Endothelial cell (in vitro differentiated cells): ENCODE measurements around the gene ANXA11. TPM values are rescaled to one million over a fixed set of nuclear protein-coding genes. Genes with fewer than 3 reads are reported as not detected.
"Not testable (repeated sequence)": the region's sequence is repeated elsewhere in the genome, so short reads cannot be mapped to it uniquely, and the experiment has no call there.

Experiments used
- DNase-seq: peaks from one replicate; pipeline ENCODE4 v3.0.0; 2021; ENCODE audit warnings: low spot score
- H3K27ac Mint-ChIP-seq: one replicate; pipeline ENCODE4 v1.8.0; 2021; ENCODE audit warnings: mixed read lengths, inconsistent platforms; ENCODE audit not compliant: unreplicated experiment
- H3K27me3 Mint-ChIP-seq: one replicate; pipeline ENCODE4 v1.8.0; 2021; ENCODE audit warnings: mild to moderate bottlenecking, moderate library complexity, mixed read lengths, inconsistent platforms; ENCODE audit not compliant: unreplicated experiment
- H3K36me3 Mint-ChIP-seq: one replicate; pipeline ENCODE4 v1.8.0; 2021; ENCODE audit warnings: mild to moderate bottlenecking, low read depth, mixed read lengths, inconsistent platforms; ENCODE audit not compliant: unreplicated experiment
- H3K4me1 Mint-ChIP-seq: one replicate; pipeline ENCODE4 v1.8.0; 2021; ENCODE audit warnings: mild to moderate bottlenecking, mixed read lengths, inconsistent platforms; ENCODE audit not compliant: unreplicated experiment
- H3K4me3 Mint-ChIP-seq: one replicate; pipeline ENCODE4 v1.8.0; 2021; ENCODE audit warnings: mild to moderate bottlenecking, mixed read lengths, inconsistent platforms; ENCODE audit not compliant: unreplicated experiment
- H3K9me3 Mint-ChIP-seq: one replicate; pipeline ENCODE4 v1.8.0; 2021; ENCODE audit warnings: mixed read lengths, inconsistent platforms; ENCODE audit not compliant: unreplicated experiment
- total RNA-seq: library from RNA; stranded (reverse); fragmentation: NEBNext Ultra II Directional; extraction: Animal tissue kit (Norgen Biotek cat#: 25700); gene quantifications from one replicate; pipeline ENCODE4 v1.2.1, GENCODE V29; 2021; ENCODE audit not compliant: unreplicated experiment
- TF ChIP-seq, protein P1 (sequence below): fragments of 200-600 bp; sonication (generic); IDR thresholded peaks from one replicate; pipeline ENCODE4 v1.5.0; 2021; ENCODE audit warnings: antibody characterized with exemption; ENCODE audit not compliant: unreplicated experiment

Gene ANXA11
- total RNA-seq, 1 donor from 2014 or later: 133 TPM

GRCh38 chr10:80137031-80137862 is 68.1 kb downstream of the ANXA11 start:
- H3K27ac Mint-ChIP-seq: no peak overlapping the region
- no peak overlapping the region for H3K4me3 Mint-ChIP-seq
- peaks cover 15% of the 10 kb centered on the region for H3K27me3 Mint-ChIP-seq
- H3K36me3 Mint-ChIP-seq: no peaks in the 10 kb centered on the region
- no peak for DNase-seq
- peaks cover 5% of the 10 kb centered on the region for H3K4me1 Mint-ChIP-seq
- no peaks in the 10 kb centered on the region for H3K9me3 Mint-ChIP-seq
- TF ChIP-seq, protein P1, sequence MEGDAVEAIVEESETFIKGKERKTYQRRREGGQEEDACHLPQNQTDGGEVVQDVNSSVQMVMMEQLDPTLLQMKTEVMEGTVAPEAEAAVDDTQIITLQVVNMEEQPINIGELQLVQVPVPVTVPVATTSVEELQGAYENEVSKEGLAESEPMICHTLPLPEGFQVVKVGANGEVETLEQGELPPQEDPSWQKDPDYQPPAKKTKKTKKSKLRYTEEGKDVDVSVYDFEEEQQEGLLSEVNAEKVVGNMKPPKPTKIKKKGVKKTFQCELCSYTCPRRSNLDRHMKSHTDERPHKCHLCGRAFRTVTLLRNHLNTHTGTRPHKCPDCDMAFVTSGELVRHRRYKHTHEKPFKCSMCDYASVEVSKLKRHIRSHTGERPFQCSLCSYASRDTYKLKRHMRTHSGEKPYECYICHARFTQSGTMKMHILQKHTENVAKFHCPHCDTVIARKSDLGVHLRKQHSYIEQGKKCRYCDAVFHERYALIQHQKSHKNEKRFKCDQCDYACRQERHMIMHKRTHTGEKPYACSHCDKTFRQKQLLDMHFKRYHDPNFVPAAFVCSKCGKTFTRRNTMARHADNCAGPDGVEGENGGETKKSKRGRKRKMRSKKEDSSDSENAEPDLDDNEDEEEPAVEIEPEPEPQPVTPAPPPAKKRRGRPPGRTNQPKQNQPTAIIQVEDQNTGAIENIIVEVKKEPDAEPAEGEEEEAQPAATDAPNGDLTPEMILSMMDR: no peak

DNA sequence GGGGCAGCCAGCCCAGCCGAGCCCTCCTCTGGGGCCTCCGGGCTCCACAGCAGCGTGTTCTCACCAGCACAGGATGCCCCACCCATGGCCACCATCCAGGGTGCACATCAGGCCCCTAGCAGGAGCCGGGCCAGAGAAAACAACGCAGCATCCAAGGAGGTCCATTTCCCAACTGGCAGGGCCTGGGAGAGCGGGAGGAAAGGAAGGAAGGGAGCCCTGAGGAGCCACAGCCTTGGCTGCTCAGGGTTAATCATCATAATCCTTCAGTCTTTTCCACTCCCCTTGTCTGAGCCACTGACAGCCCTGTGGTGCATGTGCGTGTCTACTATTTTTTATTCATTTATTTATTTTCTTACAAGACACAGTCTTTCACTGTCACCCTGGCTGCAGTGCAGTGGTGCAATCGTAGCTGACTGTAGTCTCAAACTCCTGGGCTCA is 69.2 kb downstream of the ANXA11 start:
- H3K27ac Mint-ChIP-seq: no peak overlapping the region
- peaks cover 5% of the 10 kb centered on the region for H3K4me1 Mint-ChIP-seq
- DNase-seq: no peak
- TF ChIP-seq, protein P1: no peak
- H3K27me3 Mint-ChIP-seq: peaks cover 13% of the 10 kb centered on the region
- H3K9me3 Mint-ChIP-seq: no peaks in the 10 kb centered on the region
- H3K4me3 Mint-ChIP-seq: no peak overlapping the region
- H3K36me3 Mint-ChIP-seq: no peaks in the 10 kb centered on the region

GRCh38 chr10:80133687-80134086 is 71.7 kb downstream of the ANXA11 start:
- DNase-seq, H3K27ac Mint-ChIP-seq, H3K36me3 Mint-ChIP-seq, H3K9me3 Mint-ChIP-seq, H3K27me3 Mint-ChIP-seq, H3K4me1 Mint-ChIP-seq, H3K4me3 Mint-ChIP-seq: not testable (repeated sequence)

GRCh38 chr10:80133206-80133605 is 72.1 kb downstream of the ANXA11 start:
- no peaks in the 10 kb centered on the region for H3K9me3 Mint-ChIP-seq

GRCh38 chr10:80132299-80133139 is 72.8 kb downstream of the ANXA11 start, which contains the start of gene PLAC9:
Gene PLAC9 (plus strand): TSS chr10:80132730. CDS start chr10:80132763, 33 bp downstream.
- no peaks in the 10 kb centered on the region for H3K9me3 Mint-ChIP-seq
- DNase-seq: peak; percentile 56
- H3K4me1 Mint-ChIP-seq: no peaks in the 10 kb centered on the region
- H3K27ac Mint-ChIP-seq: no peak within 1 kb of the TSS
- peak within 1 kb of the TSS; percentile 31 for H3K4me3 Mint-ChIP-seq
- H3K36me3 Mint-ChIP-seq: no peaks in the 10 kb centered on the region
- TF ChIP-seq, protein P1: no peak
- H3K27me3 Mint-ChIP-seq: peaks cover 1% of the 10 kb centered on the region

More at GRCh38 chr10:80133206-80133605, 72.1 kb downstream of the ANXA11 start:
- Mint-ChIP-seq H3K27ac (no peak overlapping the region), H3K27me3 (peaks cover 1% of the 10 kb centered on the region), H3K4me3 (no peak overlapping the region), H3K4me1 (peaks cover 3% of the 10 kb centered on the region), H3K36me3 (no peaks in the 10 kb centered on the region)
- TF ChIP-seq, protein P1: no peak
- DNase-seq: no peak
